Peyer's patch (tissue), 4 donors: ENCODE data around the gene STOML1.
"Not testable (repeated sequence)": the region's sequence is repeated elsewhere in the genome, so short reads cannot be mapped to it uniquely, and the experiment has no call there.

Experiments
- POLR2A ChIP-seq, 2 donors: fragments of 450-650 bp; IDR thresholded peaks; one replicate each; pipeline ENCODE4 v1.5.1; 2017; ENCODE audit warnings: antibody characterized with exemption in 2 of 2, mild to moderate bottlenecking in 2 of 2, moderate library complexity in 2 of 2
- TF ChIP-seq, protein P1 (sequence below), 6 experiments: fragments of 450-650 bp in 4 of 6; fragments of 200-600 bp in 2 of 6; sonication (generic) in 1 of 6; IDR thresholded peaks; one replicate each; pipeline ENCODE4 v1.5.1; 2017 to 2019; ENCODE audit warnings: antibody characterized with exemption in 6 of 6, mild to moderate bottlenecking in 3 of 6, moderate library complexity in 1 of 6

DNA sequence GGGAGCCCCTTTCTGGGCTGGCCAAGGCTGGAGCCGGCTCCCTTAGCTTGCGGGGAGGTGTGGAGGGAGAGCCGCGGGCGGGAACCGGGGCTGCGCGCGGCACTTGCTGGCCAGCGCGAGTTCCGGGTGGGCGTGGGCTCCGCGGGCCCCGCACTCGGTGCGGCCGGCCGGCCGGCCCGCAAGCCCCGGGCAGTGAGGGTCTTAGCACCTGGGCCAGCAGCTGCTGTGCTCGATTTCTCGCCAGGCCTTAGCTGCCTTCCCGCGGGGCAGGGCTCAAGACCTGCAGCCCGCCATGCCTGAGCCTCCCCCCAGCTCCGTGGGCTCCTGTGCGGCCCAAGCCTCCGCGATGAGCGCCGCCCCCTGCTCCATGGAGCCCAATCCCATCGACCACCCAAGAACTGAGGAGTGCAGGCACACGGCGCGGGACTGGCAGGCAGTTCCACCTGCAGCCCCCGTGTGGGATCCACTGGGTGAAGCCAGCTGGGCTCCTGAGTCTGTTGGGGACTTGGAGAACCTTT is 18.4 kb downstream of the STOML1 start:
- TF ChIP-seq, protein P1, sequence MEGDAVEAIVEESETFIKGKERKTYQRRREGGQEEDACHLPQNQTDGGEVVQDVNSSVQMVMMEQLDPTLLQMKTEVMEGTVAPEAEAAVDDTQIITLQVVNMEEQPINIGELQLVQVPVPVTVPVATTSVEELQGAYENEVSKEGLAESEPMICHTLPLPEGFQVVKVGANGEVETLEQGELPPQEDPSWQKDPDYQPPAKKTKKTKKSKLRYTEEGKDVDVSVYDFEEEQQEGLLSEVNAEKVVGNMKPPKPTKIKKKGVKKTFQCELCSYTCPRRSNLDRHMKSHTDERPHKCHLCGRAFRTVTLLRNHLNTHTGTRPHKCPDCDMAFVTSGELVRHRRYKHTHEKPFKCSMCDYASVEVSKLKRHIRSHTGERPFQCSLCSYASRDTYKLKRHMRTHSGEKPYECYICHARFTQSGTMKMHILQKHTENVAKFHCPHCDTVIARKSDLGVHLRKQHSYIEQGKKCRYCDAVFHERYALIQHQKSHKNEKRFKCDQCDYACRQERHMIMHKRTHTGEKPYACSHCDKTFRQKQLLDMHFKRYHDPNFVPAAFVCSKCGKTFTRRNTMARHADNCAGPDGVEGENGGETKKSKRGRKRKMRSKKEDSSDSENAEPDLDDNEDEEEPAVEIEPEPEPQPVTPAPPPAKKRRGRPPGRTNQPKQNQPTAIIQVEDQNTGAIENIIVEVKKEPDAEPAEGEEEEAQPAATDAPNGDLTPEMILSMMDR (IDR thresholded peaks at IDR 0.05): not testable (repeated sequence)
- not testable (repeated sequence) for TF ChIP-seq POLR2A (IDR thresholded peaks at IDR 0.05)
